HG03039 (cell line): Measurements from ENCODE around the gene NSD1.
"Not testable (repeated sequence)": the region's sequence is repeated elsewhere in the genome, so short reads cannot be mapped to it uniquely, and the experiment has no call there.

Experiments
- ATAC-seq: cut with Tn5 transposase; IDR thresholded peaks from one replicate; pipeline ENCODE4 v1.9.1; 2021; ENCODE audit warnings: mild to moderate bottlenecking, moderate library complexity; ENCODE audit not compliant: unreplicated experiment

Gene NSD1

DNA sequence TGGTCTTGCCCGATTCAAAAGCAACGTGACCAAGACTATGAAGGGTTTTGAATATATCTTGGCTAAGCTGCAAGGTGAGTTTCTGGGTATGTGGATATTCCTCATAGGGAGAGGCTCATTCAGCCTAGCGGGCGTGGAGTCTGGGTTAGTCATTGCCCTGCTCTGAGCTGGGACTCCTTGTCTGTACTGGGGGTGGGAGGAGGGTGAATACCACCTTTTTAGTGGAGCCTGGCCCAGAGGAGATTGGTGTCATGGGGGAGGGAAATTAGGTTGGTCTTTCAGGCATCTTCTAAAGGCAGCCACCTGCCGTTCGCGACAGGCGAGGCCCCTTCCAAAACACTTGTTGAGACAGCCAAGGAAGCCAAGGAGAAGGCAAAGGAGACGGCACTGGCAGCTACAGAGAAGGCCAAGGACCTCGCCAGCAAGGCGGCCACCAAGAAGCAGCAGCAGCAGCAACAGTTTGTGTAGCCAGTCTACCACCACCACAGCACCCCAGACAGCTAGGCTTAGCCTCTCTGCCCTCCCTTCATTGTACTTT, 172.6 kb downstream of the NSD1 start:
- ATAC-seq = not testable (repeated sequence)

- no peak for ATAC-seq
These were observed 173.3 kb downstream of the NSD1 start for GRCh38 chr5:177306674-177307543.

DNA sequence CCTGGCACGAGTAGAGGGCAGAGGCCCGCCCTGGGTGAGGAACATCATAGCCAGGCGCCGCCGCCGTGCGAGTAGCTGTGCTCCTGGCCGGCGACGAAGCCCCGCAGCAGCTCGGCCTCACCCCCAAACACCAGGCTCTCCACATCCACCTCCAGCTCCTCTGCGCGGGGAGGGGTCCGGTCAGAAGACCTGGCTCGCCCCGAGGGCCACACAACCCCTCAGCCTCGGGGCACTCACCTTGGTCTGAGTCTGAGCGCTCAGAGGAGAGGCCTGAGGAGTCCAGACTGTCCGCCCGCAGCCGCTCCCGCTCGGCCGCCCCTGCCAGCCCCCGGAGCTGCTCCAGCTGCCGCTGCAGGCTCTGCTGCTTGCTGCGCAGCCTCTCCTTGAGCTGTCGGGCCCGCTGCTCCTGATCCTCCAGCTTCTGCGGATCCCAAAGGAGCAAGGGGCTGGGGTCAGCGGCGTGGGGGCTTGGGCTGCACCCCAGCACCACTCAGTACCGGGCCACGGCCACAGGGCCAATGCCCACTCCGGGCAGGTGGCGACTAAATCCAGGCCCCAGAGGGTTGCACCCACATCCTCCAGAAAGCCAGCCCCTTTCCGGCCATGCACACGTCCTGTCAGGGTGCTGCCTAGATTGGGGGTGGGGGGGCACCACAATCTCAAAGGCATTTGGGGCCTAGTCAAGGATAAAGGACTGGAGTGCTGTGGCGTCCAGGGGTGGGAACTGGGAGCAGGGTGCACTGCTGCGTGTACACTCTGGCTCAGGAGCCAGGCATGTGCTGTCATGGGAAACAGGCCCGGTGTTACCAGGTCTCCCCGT, 174.2 kb downstream of the NSD1 start:
- ATAC-seq = no peak

DNA sequence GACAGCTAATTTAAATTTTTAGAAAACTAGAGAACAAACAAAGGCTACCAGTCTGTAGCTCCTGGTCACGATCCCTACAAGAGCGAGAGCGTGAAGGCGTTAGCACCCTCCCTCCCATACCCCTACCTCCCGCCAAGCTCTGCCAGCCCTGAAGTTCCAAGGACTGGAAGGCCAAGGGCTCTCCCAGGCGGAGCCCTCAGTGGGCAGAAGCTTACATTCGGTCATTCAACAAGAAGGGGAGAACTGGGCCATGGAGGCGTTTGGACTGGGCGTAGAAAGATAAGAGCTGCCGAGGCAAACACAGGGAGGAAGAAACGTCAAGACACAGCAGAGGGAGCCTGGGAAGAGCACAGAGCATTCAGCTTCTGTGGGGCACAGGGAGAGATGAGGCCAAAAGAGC, 175.2 kb downstream of the NSD1 start:
- ATAC-seq = no peak

GRCh38 chr5:177309351-177310191, 176.0 kb downstream of the NSD1 start:
- ATAC-seq = no peak

DNA sequence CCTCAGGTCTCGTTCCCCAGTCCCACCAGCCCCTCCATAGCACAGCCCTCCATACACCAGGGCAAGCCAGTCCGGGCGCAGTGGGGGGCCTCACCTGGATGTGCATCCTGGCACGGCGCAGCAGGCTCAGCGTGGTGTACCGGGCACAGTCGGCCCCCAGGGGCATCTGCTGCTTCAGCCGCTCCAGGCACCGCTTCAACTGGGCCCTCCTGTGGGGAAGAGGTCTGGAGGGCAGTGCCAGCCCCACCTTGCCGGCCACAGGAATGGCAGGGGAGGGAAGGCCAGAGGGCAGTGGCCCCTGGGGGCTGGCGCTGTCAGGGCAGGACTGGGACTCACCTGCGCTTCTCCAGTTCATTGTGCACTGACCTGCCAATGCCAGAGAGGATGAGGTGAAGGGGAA, 176.8 kb downstream of the NSD1 start:
- ATAC-seq = no peak

DNA sequence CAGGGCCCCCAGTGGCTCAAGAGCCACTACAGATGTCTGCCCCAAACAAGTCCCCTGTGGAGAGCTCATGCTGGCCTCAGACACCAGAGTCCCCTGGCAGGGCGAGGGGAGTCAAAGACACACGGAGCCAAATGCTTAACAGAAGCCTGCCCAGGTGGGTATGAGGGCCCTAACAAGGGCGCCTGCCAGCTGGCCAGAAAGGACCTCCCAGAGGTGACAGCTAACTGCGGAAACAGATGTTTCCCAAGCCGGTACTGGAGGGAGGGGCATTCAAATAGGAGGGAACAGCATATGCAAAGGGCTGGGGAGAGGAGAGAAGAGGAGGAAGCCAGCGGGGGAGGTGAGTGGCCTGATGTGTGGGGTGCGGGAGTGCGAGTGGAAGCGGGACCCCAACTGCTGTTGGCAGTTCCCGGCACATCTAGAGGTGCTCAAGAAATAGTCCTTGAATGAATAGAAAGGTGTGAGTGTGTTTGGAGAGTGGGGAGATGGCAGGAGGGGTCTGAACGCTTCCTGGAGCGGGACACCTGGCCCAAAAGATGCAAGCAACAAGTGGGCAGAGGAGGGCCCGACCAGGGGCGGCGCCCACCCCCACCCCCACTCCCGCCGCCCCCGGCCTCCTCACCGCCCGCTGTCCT, 177.3 kb downstream of the NSD1 start:
- no peak for ATAC-seq

GRCh38 chr5:177311392-177311722, 177.8 kb downstream of the NSD1 start:
- no peak for ATAC-seq

DNA sequence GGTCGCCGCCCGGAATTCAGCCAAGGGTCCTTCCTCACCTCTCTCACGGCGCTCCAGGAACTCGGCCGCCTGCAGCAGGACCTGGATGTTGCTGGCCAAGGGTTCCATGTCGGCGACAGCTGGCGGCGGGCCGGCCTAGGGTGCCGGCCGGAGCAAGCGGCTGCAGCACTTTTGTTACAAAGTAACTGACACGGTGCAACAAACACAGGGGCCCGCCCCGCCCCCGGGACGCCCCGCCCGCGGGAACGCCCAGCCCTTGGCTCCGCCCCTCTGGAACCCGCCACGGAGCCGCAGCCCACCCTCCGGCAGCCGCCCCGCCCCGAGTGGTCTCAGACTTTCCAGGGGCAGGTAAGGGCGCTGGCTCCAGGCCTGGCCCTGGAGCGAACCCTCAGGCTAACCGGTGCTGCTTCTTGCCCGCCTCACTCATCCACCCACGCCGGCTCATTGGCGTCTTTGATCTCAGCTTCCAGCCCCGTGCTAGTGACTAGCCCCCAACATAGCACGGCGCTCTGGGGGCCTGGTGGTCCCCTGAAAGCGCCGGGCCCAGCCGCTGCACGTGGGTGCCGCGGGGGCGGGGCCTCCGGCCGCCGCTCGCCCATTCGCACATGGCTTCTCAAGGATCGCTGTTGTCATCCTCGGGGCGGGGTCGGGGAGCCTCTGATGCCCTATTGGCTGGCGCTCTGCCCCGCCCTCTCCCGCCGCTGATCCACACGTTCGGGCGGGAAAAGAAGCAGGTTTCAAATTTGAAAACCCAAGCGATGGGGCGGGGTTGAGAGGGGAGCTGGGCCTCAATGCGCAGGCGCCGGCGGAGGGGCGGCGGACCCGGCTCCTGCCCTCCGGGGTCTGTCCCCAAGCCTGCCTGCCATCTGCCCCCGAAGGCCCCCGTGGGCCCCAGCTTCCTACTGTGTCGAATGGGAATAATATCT, 178.4 kb downstream of the NSD1 start, which contains the start of gene MXD3:
MXD3 (minus strand) TSS at position 176 of the 926 bp plus-strand sequence; CDS start at position 108, 68 bp downstream.
- ATAC-seq = peak; percentile 66

- ATAC-seq = no peak
These were observed 179.1 kb downstream of the NSD1 start for GRCh38 chr5:177312649-177313181.

DNA sequence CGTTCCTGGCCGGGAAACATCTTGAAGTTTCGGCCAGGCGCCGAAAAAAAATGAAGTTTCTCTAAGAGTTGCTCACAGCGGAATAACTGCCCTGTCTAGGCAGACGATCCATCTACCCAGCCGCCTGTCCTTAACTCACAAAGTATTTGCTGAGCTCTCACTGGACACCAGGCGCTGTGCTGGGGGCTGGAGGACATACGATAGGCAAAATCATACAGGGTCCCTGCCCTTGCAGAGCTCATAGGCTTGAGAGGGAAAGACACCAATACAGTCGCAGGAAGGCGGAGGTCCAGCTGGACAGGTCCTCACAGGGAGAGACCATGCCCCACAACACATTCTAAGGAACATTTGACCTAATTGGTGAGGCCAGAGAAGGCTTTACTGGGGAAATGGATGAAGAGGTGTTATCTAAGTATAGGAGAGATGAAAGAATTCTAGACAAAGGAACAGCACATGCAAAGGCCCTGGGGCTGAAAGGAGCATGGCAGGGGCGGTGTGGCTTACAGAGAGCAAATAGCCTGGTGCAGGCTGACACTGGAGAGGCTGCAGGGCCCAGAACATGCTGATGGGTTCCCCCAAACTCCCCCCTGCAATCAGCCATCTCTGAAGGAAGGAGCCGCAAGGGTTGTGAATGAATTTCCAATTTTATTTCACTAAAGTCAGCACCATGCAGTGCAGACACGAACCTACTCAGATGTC, 180.1 kb downstream of the NSD1 start:
- ATAC-seq = no peak

DNA sequence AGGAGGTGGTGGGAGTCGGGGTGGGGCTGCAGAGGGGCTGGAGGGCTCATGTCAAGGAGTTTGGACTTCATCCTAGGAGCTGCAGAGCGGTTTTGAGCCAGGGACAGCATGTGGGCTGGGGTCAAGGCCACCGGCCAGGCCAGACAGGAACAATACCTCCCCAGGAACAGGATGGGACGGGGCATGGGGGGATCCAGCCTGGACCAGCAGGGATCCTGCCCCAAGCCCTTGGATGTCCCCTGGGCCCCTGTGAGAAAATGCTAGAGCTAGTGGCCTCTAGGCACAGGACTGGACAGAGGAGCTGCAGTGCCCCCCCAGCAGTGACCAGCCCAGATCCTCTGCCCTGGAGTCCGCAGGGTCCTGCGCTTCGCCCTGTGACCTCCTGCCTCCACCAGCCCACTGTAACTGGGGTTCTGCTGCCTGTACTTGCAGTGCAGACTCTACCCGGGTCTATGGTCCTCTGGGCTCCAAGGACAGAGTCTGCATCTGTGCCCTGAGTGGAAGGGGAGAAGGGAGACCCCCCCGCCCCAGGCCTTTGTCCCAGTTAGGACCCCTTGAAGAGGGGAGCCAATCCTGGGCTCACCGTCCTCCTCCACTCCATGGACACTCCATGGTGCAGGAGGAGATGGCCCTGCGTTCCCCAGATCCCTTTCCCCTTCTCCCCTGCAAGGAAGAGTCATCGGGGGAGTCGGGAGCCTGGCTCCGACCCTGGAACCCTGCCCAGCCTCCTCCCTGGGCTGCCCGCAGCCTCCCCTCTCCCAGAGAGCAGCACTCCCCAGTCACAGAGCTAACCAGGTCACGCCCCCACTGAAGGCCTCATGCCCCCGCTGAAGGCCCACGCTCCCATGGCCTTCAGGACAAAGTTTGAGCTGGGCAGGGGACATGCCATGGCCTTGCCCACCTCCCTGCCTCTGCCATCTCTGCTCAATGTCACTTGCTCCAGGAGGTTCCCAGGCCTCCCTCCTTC, 181.1 kb downstream of the NSD1 start:
- no peak for ATAC-seq

GRCh38 chr5:177315411-177315810, 181.8 kb downstream of the NSD1 start:
- no peak for ATAC-seq

GRCh38 chr5:177316005-177316404, 182.4 kb downstream of the NSD1 start:
- ATAC-seq = no peak

- no peak for ATAC-seq
These were observed 184.4 kb downstream of the NSD1 start for GRCh38 chr5:177317959-177318377.

DNA sequence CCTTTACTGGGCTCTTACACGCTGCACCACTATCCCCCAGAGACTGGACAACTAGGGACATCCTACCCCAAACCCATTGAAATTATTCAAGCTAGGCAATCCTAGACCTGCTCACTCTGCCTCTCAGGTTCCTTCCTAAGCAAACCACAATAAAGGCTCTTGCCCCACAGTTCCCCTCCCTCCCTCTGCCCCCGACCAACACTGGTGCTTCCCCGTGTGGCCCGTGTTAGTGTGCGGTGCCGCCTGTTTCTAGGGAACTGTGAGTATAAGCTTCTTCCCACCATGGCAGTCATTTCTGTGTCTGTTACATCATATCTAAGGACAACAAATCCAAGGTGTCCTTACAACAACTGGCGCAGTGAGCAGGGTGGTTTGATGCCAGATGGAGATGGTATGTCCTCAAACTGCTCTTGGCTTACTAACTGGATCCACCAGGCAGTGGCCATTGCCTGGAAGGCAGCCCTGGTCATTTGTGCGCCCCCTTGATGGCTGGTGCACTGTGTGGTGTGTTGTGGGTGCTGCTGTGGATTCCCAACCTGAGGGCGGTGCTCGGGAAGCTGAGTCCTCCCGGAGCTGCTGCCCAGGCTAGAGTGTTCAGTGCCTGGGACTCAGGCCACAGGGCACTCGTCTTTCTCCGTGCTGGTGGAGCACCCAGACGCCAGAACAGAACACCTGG, 186.5 kb downstream of the NSD1 start:
- ATAC-seq = no peak

DNA sequence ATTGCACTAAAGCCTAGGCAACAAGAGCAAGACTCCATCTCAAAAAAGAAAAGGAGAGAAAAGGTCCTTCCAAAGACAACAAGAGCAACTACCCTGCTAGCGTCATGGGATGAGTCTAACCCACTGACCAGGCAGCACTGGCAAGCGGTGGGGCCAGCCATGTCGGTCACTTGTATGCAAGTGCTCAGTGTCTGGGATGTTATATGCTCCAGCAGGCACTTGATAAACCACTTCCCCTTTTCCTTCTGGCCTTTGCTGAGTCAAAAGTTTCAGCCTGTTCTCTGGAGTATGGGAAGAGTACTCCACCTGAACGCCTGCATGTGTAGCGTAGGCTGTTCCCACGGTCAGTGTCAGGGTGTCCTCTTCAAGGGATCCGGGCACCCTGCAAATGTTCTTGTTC, 187.3 kb downstream of the NSD1 start:
- no peak for ATAC-seq
